Measurements from ENCODE around the gene SUSD3.

The SUSD3 gene

DNA sequence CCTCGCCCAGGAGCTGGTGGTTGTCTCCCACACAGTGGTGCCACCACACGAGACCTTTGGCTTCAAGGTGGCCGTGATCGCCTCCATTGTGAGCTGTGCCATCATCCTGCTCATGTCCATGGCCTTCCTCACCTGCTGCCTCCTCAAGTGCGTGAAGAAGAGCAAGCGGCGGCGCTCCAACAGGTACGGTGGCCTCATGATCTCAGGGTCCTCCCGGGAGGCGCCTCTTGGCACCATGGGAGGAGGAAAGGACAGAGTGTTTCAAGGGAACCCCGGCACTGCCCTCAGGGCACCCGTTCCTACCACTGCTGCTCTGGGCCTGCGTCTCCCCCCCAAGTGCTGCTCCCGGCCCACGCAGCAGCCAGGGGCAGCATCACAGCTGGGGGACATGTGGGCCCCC, 19.3 kb downstream of the SUSD3 start:
- no peak for DNase-seq

DNA sequence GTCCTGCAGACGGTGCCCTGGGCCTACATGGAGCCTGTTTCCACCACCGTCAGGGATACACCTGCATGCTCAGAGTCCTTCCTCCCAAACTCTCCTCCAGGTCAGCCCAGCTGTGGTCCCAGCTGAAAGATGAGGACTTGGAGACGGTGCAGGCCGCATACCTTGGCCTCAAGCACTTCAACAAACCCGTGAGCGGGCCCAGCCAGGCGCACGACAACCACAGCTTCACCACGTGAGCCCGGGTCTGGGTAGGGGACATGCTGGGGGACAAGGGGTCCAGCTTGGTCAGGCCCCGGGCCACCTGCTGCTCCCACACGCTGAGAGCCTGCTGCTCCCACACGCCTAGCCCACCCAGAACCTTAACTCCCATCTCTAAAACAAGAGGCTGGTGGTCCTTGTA, 20.9 kb downstream of the SUSD3 start:
- no peak for DNase-seq

DNA sequence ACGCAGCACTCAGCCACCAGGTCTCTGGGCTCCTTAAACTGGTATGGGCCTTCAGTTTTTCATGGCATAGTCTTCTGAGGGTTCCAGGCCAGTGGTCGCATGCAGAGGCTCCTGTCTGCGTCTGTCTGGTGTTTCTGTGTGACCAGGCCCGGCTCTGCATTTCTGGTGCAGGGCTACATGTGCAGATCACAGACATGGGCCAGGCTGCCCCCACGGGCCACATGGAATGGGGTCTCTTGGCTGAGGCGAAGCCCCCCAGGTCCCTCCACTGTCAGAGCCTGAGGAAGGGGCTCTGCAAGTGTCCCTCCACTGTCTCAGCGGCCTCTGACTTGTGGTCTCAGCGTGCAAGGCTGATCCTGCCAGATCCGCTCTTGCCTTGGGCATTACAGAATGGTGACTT, 21.9 kb downstream of the SUSD3 start:
- no peak for DNase-seq

DNA sequence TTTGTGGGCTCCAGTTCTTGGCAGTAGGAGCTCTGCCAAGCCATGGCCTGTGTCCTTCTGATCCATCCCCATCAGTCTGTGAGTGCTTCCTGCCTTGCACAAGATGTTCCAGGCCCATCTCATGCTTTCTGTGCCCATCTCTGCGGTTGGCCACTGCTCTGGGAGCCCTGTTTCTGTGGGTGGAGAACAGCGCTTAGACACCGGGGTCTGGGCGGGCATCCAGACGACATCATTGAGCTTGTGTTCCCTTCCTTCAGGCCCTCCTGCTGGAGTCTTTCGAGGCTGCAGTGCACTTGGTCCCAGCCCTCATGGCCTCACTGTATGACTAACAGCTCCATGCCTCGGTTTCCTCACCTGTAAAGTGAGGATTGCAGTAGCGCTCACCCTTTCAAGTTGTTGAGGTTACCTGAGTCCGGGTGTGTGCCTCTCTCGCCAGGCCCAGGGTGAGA, 22.6 kb downstream of the SUSD3 start:
- no peak for DNase-seq

DNA sequence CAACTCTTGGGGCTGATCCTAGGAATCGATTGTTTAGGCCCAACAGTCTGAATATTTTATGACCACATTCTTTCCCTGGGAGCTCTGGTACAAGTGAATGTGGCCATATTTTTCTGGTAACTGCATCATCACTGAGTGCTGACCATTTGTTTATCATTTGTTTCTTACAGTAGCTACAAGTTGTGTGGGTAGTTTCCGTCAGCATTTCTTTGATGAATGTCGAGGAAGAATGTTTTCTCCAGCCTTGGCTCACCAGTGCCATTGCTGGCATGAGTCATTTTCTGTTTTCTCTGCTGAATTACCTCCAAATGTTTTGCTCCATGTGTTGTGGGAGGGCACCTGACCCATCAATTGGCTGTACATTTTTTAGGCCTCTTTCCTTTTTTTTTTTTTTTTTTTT, 23.4 kb downstream of the SUSD3 start:
- DNase-seq, result no peak

DNA sequence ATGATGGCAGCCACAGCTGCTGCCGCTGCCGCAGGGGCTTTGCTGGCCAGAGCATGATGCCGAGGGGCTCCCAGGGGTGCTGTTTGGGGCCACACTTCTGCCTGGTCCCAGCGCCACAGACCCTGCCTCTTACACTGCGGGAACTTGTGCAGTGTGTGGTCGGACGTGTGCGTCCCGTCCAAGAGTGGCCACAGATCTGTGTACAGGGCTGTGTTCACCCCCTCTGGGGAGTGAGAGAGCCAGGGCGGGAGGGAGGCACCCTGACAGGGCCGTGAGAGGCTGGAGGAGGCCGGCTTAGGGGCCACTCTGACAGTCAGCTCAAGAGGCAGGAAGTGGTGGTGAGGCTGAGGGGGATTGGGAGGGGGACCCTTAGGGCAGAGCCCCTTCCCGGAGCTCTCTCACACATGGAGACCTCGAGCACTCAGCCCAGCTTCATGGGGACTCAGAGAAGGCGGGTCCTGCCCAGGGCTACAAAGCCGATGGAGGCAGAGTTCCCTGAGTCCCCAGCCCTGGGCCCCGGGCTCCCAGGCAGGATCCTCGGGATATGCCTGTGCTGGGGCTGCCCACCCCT, 24.4 kb downstream of the SUSD3 start:
- no peak for DNase-seq

DNA sequence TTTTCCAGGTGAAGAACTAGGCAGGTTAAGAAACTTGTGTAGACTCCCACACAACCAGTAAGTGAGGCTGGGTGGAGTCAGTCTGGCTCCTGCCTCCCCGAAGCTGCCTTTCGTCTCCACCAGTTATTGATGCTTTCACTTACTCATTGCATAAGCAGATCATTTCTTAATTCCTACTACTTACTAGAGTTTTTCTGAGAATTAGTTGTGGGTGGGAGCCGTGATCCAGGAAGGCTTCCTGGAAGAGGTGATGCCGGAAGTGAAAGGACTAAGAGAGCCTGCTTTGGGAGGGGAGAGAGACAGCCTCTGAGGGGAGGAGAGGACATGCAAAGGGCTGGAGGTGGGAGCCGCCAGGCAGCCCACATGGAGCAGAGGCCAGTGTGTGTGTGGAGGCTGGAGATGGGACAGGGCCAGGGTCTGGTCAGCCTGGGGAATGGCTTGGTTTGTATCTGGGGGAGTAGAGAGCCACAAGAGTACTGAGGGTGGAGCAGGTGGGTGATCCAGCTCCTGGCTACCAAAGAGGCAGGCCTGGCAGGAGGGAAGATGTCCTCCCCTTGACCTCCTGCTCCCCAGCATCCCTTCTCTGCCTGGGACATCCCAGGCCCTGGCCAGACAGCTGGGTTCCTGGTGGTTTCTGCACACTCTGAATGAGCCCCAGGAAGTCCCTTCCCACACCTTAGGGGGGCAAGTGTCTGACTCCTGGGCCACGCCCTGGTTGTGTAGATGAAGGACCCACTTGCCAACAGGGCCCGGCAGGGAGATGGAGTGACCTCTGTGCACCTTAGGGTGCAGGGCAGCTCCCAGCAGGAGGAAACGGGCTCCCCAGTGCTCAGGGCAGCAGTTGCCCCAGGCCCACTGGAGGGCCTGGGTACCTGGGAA, 25.3 kb downstream of the SUSD3 start:
- no peak for DNase-seq

DNA sequence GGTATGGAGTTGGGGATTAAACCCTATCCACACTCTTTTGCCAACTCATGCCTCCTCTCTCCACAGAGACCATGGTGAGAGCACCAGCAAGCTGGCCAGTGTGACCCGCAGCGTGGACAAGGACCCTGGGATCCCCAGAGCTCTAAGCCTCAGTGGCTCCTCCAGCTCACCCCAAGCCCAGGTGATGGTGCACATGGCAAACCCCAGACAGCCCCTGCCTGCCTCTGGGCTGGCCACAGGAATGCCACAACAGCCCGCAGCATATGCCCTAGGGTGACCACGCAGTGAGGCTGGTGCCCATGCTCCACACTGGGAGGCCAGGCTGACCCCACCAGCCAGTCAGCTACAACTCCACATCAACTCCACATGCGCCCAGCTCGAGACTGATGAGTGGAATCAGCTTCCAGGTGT, 26.0 kb downstream of the SUSD3 start:
- no peak for DNase-seq

DNA sequence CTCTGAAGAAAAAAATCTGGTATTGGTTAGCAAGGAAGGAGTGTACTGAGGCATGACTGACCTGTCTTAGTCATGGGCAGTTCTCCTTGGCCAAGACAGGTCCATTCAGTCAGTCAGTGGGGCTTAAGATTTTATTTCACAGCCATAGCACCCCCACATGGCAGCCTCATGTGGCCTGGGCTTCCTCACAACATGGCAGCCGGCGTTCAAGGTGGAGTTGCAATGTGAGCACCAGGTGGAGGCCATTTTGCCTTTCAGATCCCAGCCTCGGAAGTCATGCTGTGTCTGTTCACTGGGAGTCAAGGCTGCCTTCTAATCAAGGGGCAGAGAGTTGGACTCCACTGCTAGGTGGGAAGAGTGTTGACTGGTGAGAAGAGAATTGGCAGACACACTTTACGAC, 27.2 kb downstream of the SUSD3 start:
- no peak for DNase-seq

DNA sequence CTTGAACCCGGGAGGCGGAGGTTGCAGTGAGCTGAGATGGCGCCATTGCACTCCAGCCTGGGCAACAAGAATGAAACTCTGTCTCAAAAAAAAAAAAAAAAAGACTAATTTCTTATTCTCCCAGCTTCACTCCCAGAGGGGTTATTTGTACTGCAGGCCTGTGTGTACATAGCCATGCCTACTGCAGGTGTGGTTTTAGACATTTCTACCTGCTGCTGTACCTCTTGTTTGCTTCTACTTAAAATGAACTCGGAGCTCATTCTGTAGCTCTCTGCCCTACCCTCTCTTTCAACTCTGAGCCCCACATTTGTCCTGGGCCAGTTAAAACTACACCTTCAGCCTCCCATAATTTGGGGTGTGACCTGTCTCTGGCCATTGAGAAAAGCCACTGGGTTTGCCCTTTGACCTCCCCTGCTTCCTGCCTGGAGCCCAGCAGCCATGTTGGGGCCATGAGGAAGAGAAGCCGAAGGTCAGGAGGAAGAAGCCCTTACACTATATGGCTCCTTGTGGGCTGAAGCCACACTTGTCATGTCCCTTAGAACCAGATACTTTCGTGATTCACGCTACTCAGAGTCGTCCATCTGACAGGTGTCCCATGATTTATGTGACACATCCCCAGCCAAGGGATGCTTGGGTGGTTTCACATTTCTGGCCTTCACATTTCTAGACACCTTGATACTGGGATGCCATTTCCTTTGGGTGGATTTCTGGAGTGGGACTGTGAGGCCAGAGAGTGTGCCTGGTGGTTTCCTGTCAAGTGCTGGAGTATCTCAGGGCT, 28.1 kb downstream of the SUSD3 start:
- DNase-seq, result no peak

DNA sequence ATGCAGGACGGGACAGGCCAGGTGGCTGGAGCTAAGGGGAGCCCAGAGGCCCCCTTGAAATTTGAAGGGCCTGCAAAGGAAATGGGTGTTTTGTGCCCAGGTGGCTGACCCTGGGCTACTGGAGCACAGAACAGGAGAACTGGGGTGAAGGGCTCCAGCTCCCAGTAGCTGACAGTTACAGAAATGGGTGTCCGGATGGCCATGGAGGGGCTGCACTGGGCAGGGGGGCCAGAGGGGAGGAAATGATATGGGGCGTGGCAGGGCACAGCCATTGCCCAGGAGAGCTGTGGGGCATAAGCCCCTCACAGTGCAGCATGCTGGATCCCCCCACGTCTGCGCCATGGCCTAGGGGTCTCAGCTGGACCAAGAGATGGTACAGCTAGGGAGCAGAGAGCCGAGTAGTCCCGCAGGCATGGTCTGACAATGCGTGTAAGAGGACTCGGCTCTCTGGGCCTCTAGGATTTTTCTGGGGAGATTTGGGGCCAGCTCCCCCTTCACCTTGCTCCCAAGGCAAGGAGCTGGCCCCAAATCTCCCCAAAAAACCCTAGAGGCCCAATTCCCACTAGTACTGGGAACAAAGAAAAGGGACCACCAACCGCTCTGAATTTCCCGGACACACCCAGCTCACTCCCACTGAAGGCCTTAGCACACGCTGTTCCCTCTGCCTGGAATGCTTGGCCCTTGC, 29.6 kb downstream of the SUSD3 start:
- DNase-seq, result no peak

DNA sequence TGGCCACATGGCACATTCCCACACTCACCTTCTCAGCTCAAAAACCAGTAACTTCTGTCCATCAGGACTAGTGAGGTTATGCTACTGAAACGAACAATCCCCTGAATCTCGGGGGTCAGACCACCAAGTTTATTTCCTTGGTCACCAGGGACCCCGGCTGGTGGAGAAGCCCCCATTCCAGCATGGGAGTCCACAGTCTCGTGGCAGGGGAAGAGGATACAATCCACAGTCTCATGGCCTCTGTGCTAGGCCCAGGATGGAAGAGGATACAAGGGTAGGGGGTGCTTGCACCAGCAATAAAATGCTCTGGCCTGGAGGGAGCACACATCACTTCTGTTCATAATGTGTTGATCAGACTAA, 30.1 kb downstream of the SUSD3 start:
- DNase-seq, result no peak

DNA sequence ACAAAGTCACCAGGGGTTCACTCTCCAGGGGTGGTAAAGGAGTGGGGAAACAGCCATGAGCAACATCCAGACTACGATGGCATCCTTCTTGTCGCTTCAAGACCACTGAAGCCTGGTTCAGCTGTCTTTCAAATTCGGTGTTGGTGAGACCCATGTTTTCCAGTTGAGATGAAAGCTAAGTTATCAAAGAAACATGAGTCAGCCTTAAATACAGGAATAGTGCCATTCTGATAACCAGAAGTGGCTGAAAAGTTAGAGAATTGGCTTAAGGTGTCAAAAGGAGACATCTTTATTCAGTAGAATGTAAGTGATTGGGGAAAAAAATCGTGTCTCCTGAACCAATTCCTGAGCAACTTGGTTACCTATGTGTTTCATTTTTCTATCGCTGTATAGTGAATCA, 30.5 kb downstream of the SUSD3 start:
- no peak for DNase-seq

DNA sequence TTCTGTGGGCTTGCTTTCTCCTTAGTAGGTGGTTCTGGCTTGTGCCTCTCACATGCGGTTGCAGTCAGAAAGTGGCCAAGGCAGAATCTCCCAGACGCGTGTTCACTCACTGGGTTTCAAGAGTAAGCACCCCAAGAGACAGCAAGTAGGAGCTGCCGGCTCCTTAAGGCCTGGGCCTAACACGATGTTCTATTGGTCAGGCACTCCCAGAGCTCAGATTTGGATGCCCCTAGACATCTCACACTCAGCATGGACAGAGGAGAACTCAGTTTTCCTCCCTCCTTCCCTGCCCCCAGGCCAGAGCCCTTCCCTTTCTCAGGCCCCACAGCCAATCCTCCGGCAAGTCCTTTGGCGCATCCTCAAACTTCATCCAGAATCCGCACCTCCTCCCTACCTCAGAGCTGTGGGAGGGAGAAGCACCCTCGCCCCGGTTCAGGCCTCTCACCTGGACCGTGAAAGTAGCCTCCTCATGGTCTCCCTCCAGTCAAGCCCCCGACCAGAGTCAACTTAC, 31.0 kb downstream of the SUSD3 start:
- DNase-seq, result no peak

DNA sequence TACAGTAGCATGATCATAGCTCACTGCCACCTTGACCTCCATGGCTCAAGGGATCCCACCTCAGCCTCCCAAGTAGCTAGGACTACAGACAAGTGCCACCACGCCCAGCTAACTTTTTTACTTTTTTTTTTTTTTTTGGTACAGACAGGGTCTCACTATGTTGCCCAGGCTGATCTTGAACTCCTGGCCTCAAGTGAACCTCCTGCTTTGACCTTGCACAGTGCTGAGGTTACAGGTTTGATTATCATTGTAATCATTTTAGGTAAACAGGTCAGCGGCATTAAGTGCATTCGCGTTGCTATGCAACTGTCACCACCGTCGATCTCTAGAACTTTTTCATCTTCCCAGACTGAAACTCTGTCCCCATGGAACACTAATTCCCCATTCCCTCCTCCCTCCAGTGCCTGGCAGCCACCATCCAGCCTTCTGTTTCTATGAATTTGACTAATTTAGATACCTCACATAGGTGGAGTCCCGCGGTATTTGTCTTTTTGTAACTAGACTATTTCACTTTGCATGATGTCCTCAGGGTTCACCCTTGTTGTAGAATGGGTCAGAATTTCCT, 31.7 kb downstream of the SUSD3 start:
- DNase-seq, result no peak

DNA sequence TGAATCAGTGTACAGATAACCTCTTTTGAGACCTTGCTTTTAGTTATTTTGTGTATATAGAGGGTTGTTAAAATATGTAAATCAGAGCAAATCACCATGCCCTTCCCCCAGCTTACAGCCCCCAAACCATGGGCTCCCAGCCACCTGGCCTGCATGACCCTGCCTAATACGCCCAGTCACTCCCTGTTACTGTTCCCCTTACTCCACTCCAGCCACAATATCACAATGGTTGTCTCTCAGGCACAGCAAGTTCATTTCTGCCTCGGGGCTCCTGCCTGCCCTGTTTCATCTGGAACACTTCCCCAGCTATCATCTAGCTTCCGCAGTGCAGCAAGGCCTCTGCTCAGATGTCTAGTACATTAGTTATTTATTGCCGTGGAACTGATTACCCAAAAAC, 32.6 kb downstream of the SUSD3 start:
- no peak for DNase-seq

DNA sequence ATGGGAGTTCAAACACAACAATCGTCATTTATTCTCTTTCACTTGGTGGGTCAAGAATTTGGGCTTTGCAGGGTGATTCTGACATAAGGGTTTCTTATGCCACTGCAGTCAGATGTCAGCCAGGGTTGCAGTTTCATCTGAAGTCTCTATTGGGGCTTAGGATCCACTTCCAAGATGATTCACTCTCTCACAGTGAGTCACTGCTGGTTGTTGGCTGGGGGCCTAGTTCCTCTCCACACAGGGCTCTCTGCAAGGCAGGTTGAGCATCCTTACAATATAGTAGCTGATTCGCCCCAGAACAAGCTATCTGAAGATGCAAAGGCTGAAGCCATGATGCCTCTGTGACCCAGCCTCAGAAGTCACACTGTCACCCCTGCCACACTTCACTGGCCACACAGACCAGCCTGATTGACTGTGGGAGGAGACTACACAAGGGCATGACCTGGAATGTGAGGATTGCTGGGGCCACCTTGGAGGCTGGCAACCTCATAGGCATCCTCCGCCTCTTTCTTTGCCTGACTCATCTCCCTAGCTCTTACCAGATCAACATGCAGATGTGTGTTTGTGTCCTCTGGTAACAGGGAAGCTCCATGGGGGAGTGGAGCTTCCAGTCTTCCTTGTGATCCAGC, 33.1 kb downstream of the SUSD3 start:
- no peak for DNase-seq

DNA sequence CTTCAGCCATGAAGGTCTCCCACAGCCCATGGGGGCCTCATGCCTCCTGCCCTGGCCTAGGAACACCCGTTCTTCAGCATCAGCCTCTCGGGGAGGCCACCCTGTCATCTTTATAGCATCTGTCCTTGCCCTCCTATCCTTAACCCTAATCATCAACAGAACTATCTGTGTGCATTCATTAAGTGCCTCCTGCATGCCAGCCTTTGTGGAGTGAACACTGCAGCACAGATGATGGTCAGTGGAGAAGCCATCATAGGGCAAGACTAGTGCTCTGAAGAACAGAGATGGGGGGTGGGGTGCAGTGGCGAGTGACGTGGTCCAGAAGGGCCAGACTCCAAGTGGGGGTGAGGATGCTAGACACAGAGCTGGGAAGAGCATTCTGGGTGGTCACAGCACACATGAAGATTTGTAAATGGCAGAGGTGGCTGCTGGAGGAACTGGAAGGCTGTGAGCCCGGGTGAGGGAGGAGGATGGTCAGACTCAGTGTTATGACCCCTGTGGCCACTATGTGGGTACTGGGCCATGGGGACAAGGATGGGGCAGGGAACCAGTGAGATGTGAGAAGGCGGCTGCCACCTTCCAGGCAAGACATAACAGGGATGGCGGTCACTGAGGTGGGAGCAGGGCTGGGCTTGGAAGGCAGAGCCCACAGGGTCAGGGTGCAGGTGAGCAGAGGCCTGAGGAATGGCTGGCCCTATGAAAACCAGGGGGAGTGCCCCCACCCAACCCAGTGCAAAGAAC, 33.9 kb downstream of the SUSD3 start:
- no peak for DNase-seq

DNA sequence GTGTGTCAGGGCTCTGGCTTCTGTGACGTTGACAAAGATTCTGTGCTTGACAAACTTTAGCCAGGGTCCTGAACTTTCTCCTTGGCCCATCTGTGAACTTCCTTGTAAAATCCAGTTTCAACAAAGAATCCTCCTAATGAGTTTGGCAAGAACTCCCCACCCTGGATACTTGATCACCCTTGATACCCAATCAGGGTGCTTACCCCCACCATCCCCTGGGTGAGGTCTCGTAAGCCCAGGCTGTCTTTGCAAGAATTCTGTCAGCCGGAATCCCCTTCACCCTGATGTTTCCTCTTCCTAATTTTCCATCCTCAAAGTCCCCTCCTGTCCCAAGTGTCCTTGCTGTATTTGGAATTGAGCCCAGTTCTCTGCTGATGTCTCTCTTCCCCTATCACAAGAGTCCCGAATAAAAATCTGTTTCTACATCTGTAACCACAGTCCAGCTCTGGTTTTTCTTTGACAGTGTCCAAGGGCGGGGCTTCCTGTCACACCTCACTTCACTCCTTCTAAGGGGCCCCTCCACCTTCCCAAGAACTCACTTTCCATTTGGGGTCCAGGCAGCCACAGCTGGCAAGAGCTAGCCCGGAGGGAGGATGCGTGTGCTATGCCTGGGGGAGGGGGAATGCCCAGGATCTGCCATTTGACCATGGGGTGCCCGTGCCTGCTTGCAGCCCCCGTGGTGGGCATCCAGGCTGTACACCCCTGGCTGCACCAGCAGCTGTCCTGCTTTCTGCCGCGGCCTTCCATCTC, 34.8 kb downstream of the SUSD3 start:
- no peak for DNase-seq

DNA sequence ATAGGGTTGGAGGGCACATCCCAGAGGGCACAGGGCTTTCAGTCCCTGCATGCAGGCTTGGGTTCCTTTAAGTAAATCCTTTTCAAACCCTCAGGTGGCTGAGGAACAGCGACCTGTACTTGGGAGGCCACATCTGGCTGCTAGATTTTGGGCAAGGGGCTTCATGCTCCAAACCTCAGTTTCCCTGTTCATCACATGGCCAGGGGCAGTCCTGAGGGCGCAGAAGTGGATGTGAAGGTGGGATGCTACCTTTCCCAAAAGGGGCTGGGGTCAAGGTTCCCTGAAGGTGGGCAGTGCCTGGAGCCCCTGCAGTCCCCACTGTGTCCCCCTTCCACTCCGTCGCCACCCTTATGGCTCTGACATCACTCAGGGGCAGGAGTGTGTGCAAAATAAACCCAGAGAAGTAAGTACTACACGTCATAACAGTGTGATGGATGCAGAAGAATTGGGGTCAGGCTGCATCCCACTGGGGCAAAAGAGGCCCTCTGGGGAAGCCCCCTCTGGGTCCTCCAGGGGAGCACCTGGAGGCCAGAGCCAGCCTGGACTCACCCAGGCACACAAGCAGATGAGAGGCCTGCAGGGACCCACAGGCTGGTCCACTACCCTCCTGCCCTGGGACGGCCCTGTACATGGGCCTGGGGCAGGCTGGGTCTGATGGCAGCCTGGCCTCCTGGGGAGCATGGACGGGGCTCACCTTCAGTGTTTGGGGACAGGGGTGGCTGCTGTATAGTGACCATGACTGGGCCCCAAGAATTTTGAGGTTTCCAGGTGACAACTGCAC, 35.6 kb downstream of the SUSD3 start:
- no peak for DNase-seq
